ENCODE data around the gene PANX2. TPM values are rescaled to one million over a fixed set of nuclear protein-coding genes. Genes with fewer than 3 reads are reported as not detected.
A peak's percentile ranks its signal among the peaks of the same experiment; 100 is the strongest.

Gene PANX2
- total and polyA plus RNA-seq, 2 of the 13 experiments (the other 11 are each of a cell fraction or from before 2014, with no cell fraction given) = 0.15 to 1.1 TPM

- TF ChIP-seq SKIL (CRISPR knock-in tag; IDR thresholded peaks at IDR 0.05; ENCODE audit: borderline replicate concordance) (no peak), NCOA2 (CRISPR knock-in tag; IDR thresholded peaks at IDR 0.05) (no peak), ZNF232 (CRISPR knock-in tag; IDR thresholded peaks at IDR 0.05; ENCODE audit: borderline replicate concordance) (0 out of 2 replicates have a peak, but pooled peaks have one; percentile 26), ZNF121 (CRISPR knock-in tag; IDR thresholded peaks at IDR 0.05) (no peak), ZNF790 (CRISPR knock-in tag; IDR thresholded peaks at IDR 0.05; ENCODE audit: borderline replicate concordance) (no peak), ASH2L (IDR thresholded peaks at IDR 0.05; ENCODE audit: insufficient read length, low read depth, low read length) (no peak), ZNF17 (CRISPR knock-in tag; IDR thresholded peaks at IDR 0.05) (no peak), ZSCAN21 (CRISPR knock-in tag; IDR thresholded peaks at IDR 0.05; ENCODE audit: borderline replicate concordance) (no peak; the same call in 1 of the 2 replicates), SP140L (CRISPR knock-in tag; IDR thresholded peaks at IDR 0.05; ENCODE audit: borderline replicate concordance) (no peak), CC2D1A (CRISPR knock-in tag; IDR thresholded peaks at IDR 0.05) (no peak), ZNF749 (CRISPR knock-in tag; IDR thresholded peaks at IDR 0.05; ENCODE audit: borderline replicate concordance) (no peak), HOXA3 (CRISPR knock-in tag; IDR thresholded peaks at IDR 0.05) (peak; percentile 41; the same call in 1 of the 2 replicates), DNMT1 (CRISPR knock-in tag; IDR thresholded peaks at IDR 0.05) (no peak), SKI (IDR thresholded peaks at IDR 0.05; ENCODE audit: partially characterized antibody) (peak; percentile 60), PAWR (CRISPR knock-in tag; IDR thresholded peaks at IDR 0.05; ENCODE audit: borderline replicate concordance) (no peak), PATZ1 (CRISPR knock-in tag; IDR thresholded peaks at IDR 0.05) (no peak), HES4 (CRISPR knock-in tag; IDR thresholded peaks at IDR 0.05; ENCODE audit: borderline replicate concordance) (no peak), SAP130 (CRISPR knock-in tag; IDR thresholded peaks at IDR 0.05; ENCODE audit: low read depth) (peak; percentile 67), PHF8 (CRISPR knock-in tag; IDR thresholded peaks at IDR 0.05) (peak; percentile 49; the same call in 1 of the 2 replicates), RAD21 (CRISPR knock-in tag; IDR thresholded peaks at IDR 0.05) (0 out of 2 replicates have a peak, but pooled peaks have one; percentile 14), SRY (CRISPR knock-in tag; IDR thresholded peaks at IDR 0.05) (0 out of 2 replicates have a peak, but pooled peaks have one; percentile 70), HCFC1 (IDR thresholded peaks at IDR 0.05; ENCODE audit: low read depth, low read length) (no peak), HDAC6 (IDR thresholded peaks at IDR 0.05; ENCODE audit: low read depth, low read length) (no peak), NFE2L1 (CRISPR knock-in tag; IDR thresholded peaks at IDR 0.05; ENCODE audit: borderline replicate concordance) (no peak), TBX2 (CRISPR knock-in tag; IDR thresholded peaks at IDR 0.05; ENCODE audit: borderline replicate concordance) (peak; percentile 65; the same call in 1 of the 2 replicates)
- TF ChIP-seq, protein P1, sequence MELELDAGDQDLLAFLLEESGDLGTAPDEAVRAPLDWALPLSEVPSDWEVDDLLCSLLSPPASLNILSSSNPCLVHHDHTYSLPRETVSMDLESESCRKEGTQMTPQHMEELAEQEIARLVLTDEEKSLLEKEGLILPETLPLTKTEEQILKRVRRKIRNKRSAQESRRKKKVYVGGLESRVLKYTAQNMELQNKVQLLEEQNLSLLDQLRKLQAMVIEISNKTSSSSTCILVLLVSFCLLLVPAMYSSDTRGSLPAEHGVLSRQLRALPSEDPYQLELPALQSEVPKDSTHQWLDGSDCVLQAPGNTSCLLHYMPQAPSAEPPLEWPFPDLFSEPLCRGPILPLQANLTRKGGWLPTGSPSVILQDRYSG (CRISPR knock-in tag; IDR thresholded peaks at IDR 0.05) = no peak
Observed at GRCh38 chr22:50171965-50172421, 1.5 kb downstream of the PANX2 start (continued).

All from HepG2 (cell line).